GM12878 (cell line): Measurements from ENCODE around the gene PLA2G6. TPM values are rescaled to one million over a fixed set of nuclear protein-coding genes. Genes with fewer than 3 reads are reported as not detected.

Source experiments
- ATAC-seq: fragments of 200-7000 bp; cut with Tn5 transposase; 3 replicates; pipeline ENCODE4 v1.9.1; 2020; ENCODE audit warnings: mild to moderate bottlenecking, moderate library complexity
- BruUV-seq: library from RNA; stranded (reverse); fragments of 400-500 nt; replicated peaks from 2 replicates; lab custom pipeline; 2021; lab: Mats Ljungman, UMichigan
- CTCF ChIA-PET: fragments of 300-600 bp; sonication (Branson Sonifier 250); formaldehyde crosslinking; extraction: SDS; loops from one replicate; lab custom pipeline; 2021; ENCODE audit warnings: inconsistent platforms; lab: Yijun Ruan, JAX
- POLR2A ChIA-PET: fragments of 350-600 bp; formaldehyde crosslinking; extraction: SDS; loops from one replicate; lab custom pipeline; 2021; ENCODE audit warnings: inconsistent platforms; lab: Charles Lee
- RAD21 ChIA-PET: fragments of 300-600 bp; sonication (Branson Sonifier 250); formaldehyde crosslinking; loops from one replicate; lab custom pipeline; 2023; ENCODE audit warnings: antibody characterized with exemption; ENCODE audit not compliant: unreplicated experiment; lab: Charles Lee
- SMC1A ChIA-PET: fragments of 300-600 bp; sonication (Branson Sonifier 250); formaldehyde crosslinking; loops from one replicate; lab custom pipeline; 2023; ENCODE audit not compliant: unreplicated experiment, uncharacterized antibody; lab: Charles Lee
- DNase-seq: peaks from one replicate; pipeline ENCODE4 v3.0.0-alpha.2; 2011; ENCODE audit warnings: low read depth, low spot score
- FAIRE-seq: peaks from 3 replicates; lab custom pipeline; 2011; peaks lifted over from hg19 to GRCh38; lab: Jason Lieb, UNC
- H2AFZ ChIP-seq: 2 replicates; pipeline ENCODE4 v1.6.0; 2011; ENCODE audit warnings: low read depth, low read length, control low read depth; ENCODE audit not compliant: control insufficient read depth
- H3K27ac ChIP-seq: 2 replicates; pipeline ENCODE4 v1.5.1; 2011; ENCODE audit warnings: control low read depth; ENCODE audit not compliant: control insufficient read depth, insufficient read depth
- H3K27me3 ChIP-seq, 2 experiments: replicated peaks in 1 of 2; 2 replicates each; pipeline versions ENCODE4 v1.6.0 to v1.6.1; 2011; ENCODE audit warnings: low read length in 1 of 2; ENCODE audit not compliant: control insufficient read depth in 2 of 2, insufficient read depth in 2 of 2
- H3K36me3 ChIP-seq, 2 experiments: 2 replicates each; pipeline ENCODE4 v1.5.1; 2011; ENCODE audit warnings: low read length in 1 of 2; ENCODE audit not compliant: control insufficient read depth in 2 of 2, insufficient read depth in 2 of 2
- H3K4me1 ChIP-seq: 2 replicates; pipeline ENCODE4 v1.6.1; 2011; ENCODE audit warnings: mild to moderate bottlenecking, low read length, moderate library complexity, mixed read lengths; ENCODE audit not compliant: control insufficient read depth, insufficient read depth
- H3K4me2 ChIP-seq: 2 replicates; pipeline ENCODE4 v1.6.0; 2011; ENCODE audit warnings: control low read depth; ENCODE audit not compliant: control insufficient read depth, insufficient read depth
- H3K4me3 ChIP-seq: fragments of 200-600 bp; sonication (generic); 2 replicates; pipeline ENCODE4 v1.5.1; 2016
- H3K79me2 ChIP-seq: 2 replicates; pipeline ENCODE4 v1.6.0; 2011; ENCODE audit warnings: low read length; ENCODE audit not compliant: control insufficient read depth, insufficient read depth
- H3K9ac ChIP-seq: 2 replicates; pipeline ENCODE4 v1.8.0; 2011; ENCODE audit warnings: low read length, control low read depth, mixed read lengths; ENCODE audit not compliant: control insufficient read depth, insufficient read depth
- H3K9me3 ChIP-seq: replicated peaks from 3 replicates; pipeline ENCODE4 v1.5.1; 2011; ENCODE audit warnings: mild to moderate bottlenecking, low read length; ENCODE audit not compliant: control insufficient read depth, insufficient read depth
- H4K20me1 ChIP-seq: 2 replicates; pipeline ENCODE4 v1.6.0; 2011; ENCODE audit not compliant: control insufficient read depth, insufficient read depth
- BRCA1 ChIP-seq: IDR thresholded peaks from 2 replicates; pipeline ENCODE4 v1.6.1; 2011; ENCODE audit warnings: low read depth, low read length, improper control_type of control experiment
- CHD1 ChIP-seq: IDR thresholded peaks from 2 replicates; pipeline ENCODE4 v1.6.1; 2012; ENCODE audit warnings: low read depth, low read length, improper control_type of control experiment
- ELK1 ChIP-seq: IDR thresholded peaks from 2 replicates; pipeline ENCODE4 v1.6.1; 2012; ENCODE audit warnings: low read depth, low read length, improper control_type of control experiment
- HDAC2 ChIP-seq: fragments of 200-600 bp; sonication (generic); IDR thresholded peaks from 2 replicates; pipeline ENCODE4 v1.6.1; 2017
- HDAC6 ChIP-seq: fragments of 200-600 bp; sonication (generic); IDR thresholded peaks from one replicate; pipeline ENCODE4 v1.8.0; 2017; ENCODE audit warnings: antibody characterized with exemption; ENCODE audit not compliant: unreplicated experiment
- IKZF1 ChIP-seq: fragments of 450-650 bp; conservative IDR thresholded peaks from 2 replicates; pipeline ENCODE4 v1.6.1; 2017; ENCODE audit warnings: antibody characterized with exemption, mild to moderate bottlenecking
- MTA2 ChIP-seq: fragments of 450-650 bp; IDR thresholded peaks from 2 replicates; pipeline ENCODE4 v1.6.1; 2016; ENCODE audit warnings: low read depth, mild to moderate bottlenecking, moderate library complexity
- MYB ChIP-seq: fragments of 150-350 bp; IDR thresholded peaks from 2 replicates; pipeline ENCODE4 v1.6.1; 2014; ENCODE audit warnings: mild to moderate bottlenecking, low read depth, low read length, borderline replicate concordance
- SMAD1 ChIP-seq: fragments of 450-650 bp; IDR thresholded peaks from 2 replicates; pipeline ENCODE4 v1.6.1; 2018; ENCODE audit warnings: mild to moderate bottlenecking, low read depth; ENCODE audit not compliant: partially characterized antibody
- SMAD5 ChIP-seq: IDR thresholded peaks from 2 replicates; pipeline ENCODE4 v1.6.1; 2016; ENCODE audit warnings: antibody characterized with exemption, low read depth
- SP1 ChIP-seq: IDR thresholded peaks from one replicate; pipeline ENCODE4 v1.6.1; 2011; ENCODE audit warnings: low read depth, low read length
- ZBTB33 ChIP-seq: fragments of 450-650 bp; IDR thresholded peaks from 2 replicates; pipeline ENCODE4 v1.6.1; 2017; ENCODE audit warnings: mild to moderate bottlenecking
- ZNF217 ChIP-seq: fragments of 450-650 bp; IDR thresholded peaks from 2 replicates; pipeline ENCODE4 v1.6.1; 2017; ENCODE audit warnings: antibody characterized with exemption, mild to moderate bottlenecking
- ZNF622 ChIP-seq: fragments of 450-650 bp; IDR thresholded peaks from 2 replicates; pipeline ENCODE4 v1.6.1; 2017; ENCODE audit warnings: mild to moderate bottlenecking, inconsistent platforms
- ZSCAN29 ChIP-seq: fragments of 450-650 bp; IDR thresholded peaks from 2 replicates; pipeline ENCODE4 v1.6.1; 2017; ENCODE audit warnings: mild to moderate bottlenecking, moderate library complexity
- WGBS: methylation state at CpG from one replicate; pipeline ENCODE4 v1.1.6; 2016; ENCODE audit warnings: low lambda C conversion rate; ENCODE audit not compliant: insufficient replicate concordance, insufficient coverage; ENCODE audit errors: missing lambda C conversion rate; 5-methylcytosine and 5-hydroxymethylcytosine counted together
- in situ Hi-C: fragments of 300-500 bp; cut with MboI; formaldehyde crosslinking; loops from 9 replicates; pipeline ENCODE4 v1.14.3; 2018; ENCODE audit warnings: mixed read lengths
- intact Hi-C: fragments of 100-400 bp; cut with micrococcal nuclease; formaldehyde crosslinking; loops from one replicate; pipeline ENCODE4 v1.14.2; 2022; ENCODE audit not compliant: unreplicated experiment
- polyA plus RNA-seq, 11 experiments: library from polyadenylated mRNA; depleted of rRNA in 4 of 11; unstranded in 6 of 11; stranded (reverse) in 5 of 11; fragments of >200 nt; fragmentation: Nextera tagmentation in 4 of 11; fragmentation: Illumina TruSeq in 1 of 11; extraction: Ambion mirVana in 4 of 11; extraction: Trizol in 1 of 11; gene quantifications; 1 replicate in 1 of 11; 2 replicates in 10 of 11; pipeline versions ENCODE4 v1.2.1 to v1.2.3, GENCODE V29; 2011 to 2016; ENCODE audit warnings: inconsistent platforms in 2 of 11, missing spikeins in 2 of 11, low read depth in 1 of 11
- total RNA-seq, 4 experiments: library from RNA; depleted of rRNA in 3 of 4; stranded (reverse); fragments of >200 nt in 3 of 4; fragmentation: Illumina TruSeq in 1 of 4; extraction: Trizol in 1 of 4; gene quantifications; 2 replicates each; pipeline versions ENCODE4 v1.2.1 to v1.2.3, GENCODE V29; 2013 to 2021

Gene PLA2G6
- total and polyA plus RNA-seq, 10 of the 15 experiments (the other 5 are each of a cell fraction or from before 2014, with no cell fraction given), result 0.15 to 42.2 (median 15.8) TPM

GRCh38 chr22:38080850-38081635 is 100.6 kb downstream of the PLA2G6 start:
- BruUV-seq, result no TSS peak
- DNase-seq (no peak), ATAC-seq (no peak), FAIRE-seq (no peak)
- Histone ChIP-seq H3K9ac (no peak overlapping the region), H3K79me2 (no peaks in the 10 kb centered on the region), H3K36me3 (no peaks in the 10 kb centered on the region), H3K9me3 (no peaks in the 10 kb centered on the region), H3K27ac (no peak overlapping the region), H3K27me3 (peaks cover 8 to 9% of the 10 kb centered on the region in 2 experiments; a peak in 3 of 4 replicates), H3K4me3 (no peak overlapping the region), H4K20me1 (no peaks in the 10 kb centered on the region), H3K4me1 (no peaks in the 10 kb centered on the region), H3K4me2 (no peak overlapping the region; the same call in 1 of the 2 replicates), H2AFZ (no peak overlapping the region)
- 29% methylated on average over 96 of the region's 110 CpGs for WGBS
- CTCF ChIA-PET, result interaction anchor here (0.6 kb wide), 1 partner anchor 15 kb away, joined by 3 read pairs; no protein-coding TSS in a partner anchor
- RAD21 ChIA-PET, result no interaction called here
- POLR2A ChIA-PET, result interaction anchor here (0.5 kb wide), 1 partner anchor 122 kb away, joined by 4 read pairs; no protein-coding TSS in a partner anchor
- SMC1A ChIA-PET, result no interaction called here
- in situ Hi-C loops (no loop called here), intact Hi-C loops (no loop called here)
- TF ChIP-seq HDAC6, result peak; percentile 84
- TF ChIP-seq ELK1, result no peak

GRCh38 chr22:38080474-38080849 is 101.2 kb downstream of the PLA2G6 start:
- H3K4me2 ChIP-seq, result no peak overlapping the region
- H3K27ac ChIP-seq, result no peak overlapping the region
- no peak for ATAC-seq
- ChIA-PET POLR2A (no interaction called here), RAD21 (no interaction called here), CTCF (no interaction called here), SMC1A (no interaction called here)
- no peaks in the 10 kb centered on the region for H4K20me1 ChIP-seq
- intact Hi-C loops, result no loop called here
- no peak for FAIRE-seq
- no peaks in the 10 kb centered on the region for H3K36me3 ChIP-seq
- H3K27me3 ChIP-seq, result peaks cover 8 to 9% of the 10 kb centered on the region in 2 experiments; a peak in 3 of 4 replicates
- no peak overlapping the region for H2AFZ ChIP-seq
- no peaks in the 10 kb centered on the region for H3K79me2 ChIP-seq
- DNase-seq, result no peak
- no TSS peak for BruUV-seq
- no peaks in the 10 kb centered on the region for H3K9me3 ChIP-seq
- in situ Hi-C loops, result no loop called here
- H3K4me3 ChIP-seq, result no peak overlapping the region
- no peak overlapping the region for H3K9ac ChIP-seq
- WGBS, result 68% methylated on average over 11 of the region's 11 CpGs
- no peaks in the 10 kb centered on the region for H3K4me1 ChIP-seq
- TF ChIP-seq SMAD1 (no peak), CHD1 (no peak), ZNF622 (no peak), IKZF1 (no peak), SP1 (no peak), MTA2 (no peak), SMAD5 (no peak), ZBTB33 (no peak), HDAC2 (no peak), BRCA1 (no peak), ZNF217 (no peak), MYB (no peak), ZSCAN29 (no peak)
